Activated CD8-positive, alpha-beta T cell treated with anti-CD3 and anti-CD28 coated beads, Interleukin-2, amount 10 ng/mL, durations not matched to agents 7 days and 5 days (primary cell): ENCODE measurements around the gene MPRIP. TPM values are rescaled to one million over a fixed set of nuclear protein-coding genes. Genes with fewer than 3 reads are reported as not detected.

Source experiments
- ATAC-seq: fragments of 150-1000 bp; cut with Tn5 transposase; one replicate; pipeline ENCODE4 v1.10.0; 2021; ENCODE audit warnings: moderate library complexity
- CTCF ChIA-PET: fragments of 350-600 bp; sonication (Branson Sonifier 250); formaldehyde crosslinking; loops from one replicate; lab custom pipeline; 2021; ENCODE audit warnings: antibody characterized with exemption; lab: Charles Lee
- POLR2A ChIA-PET: fragments of 350-600 bp; sonication (Branson Sonifier 250); formaldehyde crosslinking; loops from one replicate; lab custom pipeline; 2021; ENCODE audit warnings: antibody characterized with exemption; lab: Charles Lee
- DNase-seq: peaks from one replicate; pipeline ENCODE4 v3.0.0-alpha.2; 2020
- H3K27ac Mint-ChIP-seq: one replicate; pipeline ENCODE4 v1.8.0; 2021; ENCODE audit warnings: mild to moderate bottlenecking, mixed read lengths
- H3K27me3 Mint-ChIP-seq: one replicate; pipeline ENCODE4 v1.8.0; 2021; ENCODE audit warnings: low read depth, mixed read lengths
- H3K36me3 Mint-ChIP-seq: one replicate; pipeline ENCODE4 v1.8.0; 2021; ENCODE audit warnings: low read depth, mixed read lengths
- H3K4me1 Mint-ChIP-seq: one replicate; pipeline ENCODE4 v1.8.0; 2021; ENCODE audit warnings: low read depth, mixed read lengths
- H3K4me3 Mint-ChIP-seq: one replicate; pipeline ENCODE4 v1.8.0; 2021; ENCODE audit warnings: mild to moderate bottlenecking, mixed read lengths
- H3K9me3 Mint-ChIP-seq: one replicate; pipeline ENCODE4 v1.8.0; 2022; ENCODE audit warnings: mixed read lengths; ENCODE audit not compliant: insufficient read depth
- total RNA-seq, 2 experiments: library from RNA; stranded (reverse); gene quantifications; one replicate each; pipeline ENCODE4 v1.2.3, GENCODE V29; 2021

Gene MPRIP
- total RNA-seq, 2 experiments from 2014 or later: 217 to 226 TPM

- ChIA-PET CTCF (no interaction called here), POLR2A (no interaction called here)
- Mint-ChIP-seq H3K27me3 (no peaks in the 10 kb centered on the region), H3K4me1 (peaks cover 71% of the 10 kb centered on the region), H3K4me3 (no peak overlapping the region), H3K27ac (peak overlapping the region; percentile 68), H3K36me3 (peaks cover 13% of the 10 kb centered on the region), H3K9me3 (no peaks in the 10 kb centered on the region)
- ATAC-seq (no peak), DNase-seq (no peak)
These were observed 73.4 kb downstream of the MPRIP start for GRCh38 chr17:17115620-17116019.

GRCh38 chr17:17116406-17116805, 74.1 kb downstream of the MPRIP start:
- DNase-seq (no peak), ATAC-seq (no peak)
- H3K4me1 Mint-ChIP-seq: peaks cover 74% of the 10 kb centered on the region
- peaks cover 13% of the 10 kb centered on the region for H3K36me3 Mint-ChIP-seq
- H3K27me3 Mint-ChIP-seq: no peaks in the 10 kb centered on the region
- CTCF ChIA-PET: no interaction called here
- POLR2A ChIA-PET: no interaction called here
- no peak overlapping the region for H3K4me3 Mint-ChIP-seq
- no peaks in the 10 kb centered on the region for H3K9me3 Mint-ChIP-seq
- H3K27ac Mint-ChIP-seq: peak overlapping the region; percentile 55

- no peak for DNase-seq
- Mint-ChIP-seq H3K27ac (peak overlapping the region; percentile 93), H3K4me1 (peaks cover 85% of the 10 kb centered on the region), H3K4me3 (no peak overlapping the region), H3K36me3 (peaks cover 10% of the 10 kb centered on the region), H3K27me3 (no peaks in the 10 kb centered on the region), H3K9me3 (no peaks in the 10 kb centered on the region)
- CTCF ChIA-PET: interaction anchor here (0.9 kb wide), 1 partner anchor 24 kb away, joined by 3 read pairs; no protein-coding TSS in a partner anchor
- no peak for ATAC-seq
- POLR2A ChIA-PET: no interaction called here
These were observed 75.7 kb downstream of the MPRIP start for GRCh38 chr17:17117923-17118322.

DNA sequence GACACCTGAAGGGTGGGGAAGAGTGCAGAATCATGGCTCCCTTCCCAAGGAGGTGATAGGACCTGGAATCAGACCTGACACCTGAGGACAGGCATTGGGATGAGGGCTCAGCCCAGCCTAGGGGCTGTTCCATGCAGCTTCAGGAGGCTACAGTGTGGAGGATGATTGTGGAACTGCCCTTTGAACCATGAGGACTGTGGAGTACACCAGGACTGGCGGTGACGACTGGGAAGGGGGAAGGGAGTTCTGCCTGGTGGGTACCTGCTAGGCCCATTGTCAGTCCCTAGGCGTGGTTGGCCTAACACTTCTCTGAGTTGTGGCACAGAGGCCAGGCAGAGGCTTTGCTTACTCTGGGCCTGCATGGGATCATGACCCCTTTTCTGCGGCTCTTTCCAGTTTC, 76.1 kb downstream of the MPRIP start:
- Mint-ChIP-seq H3K9me3 (no peaks in the 10 kb centered on the region), H3K4me3 (no peak overlapping the region), H3K27ac (peak overlapping the region; percentile 93), H3K36me3 (peaks cover 10% of the 10 kb centered on the region), H3K27me3 (no peaks in the 10 kb centered on the region), H3K4me1 (peaks cover 87% of the 10 kb centered on the region)
- DNase-seq (no peak), ATAC-seq (no peak)
- ChIA-PET CTCF (interaction anchor here (0.9 kb wide), 1 partner anchor 23 kb away, joined by 3 read pairs; no protein-coding TSS in a partner anchor), POLR2A (no interaction called here)

DNA sequence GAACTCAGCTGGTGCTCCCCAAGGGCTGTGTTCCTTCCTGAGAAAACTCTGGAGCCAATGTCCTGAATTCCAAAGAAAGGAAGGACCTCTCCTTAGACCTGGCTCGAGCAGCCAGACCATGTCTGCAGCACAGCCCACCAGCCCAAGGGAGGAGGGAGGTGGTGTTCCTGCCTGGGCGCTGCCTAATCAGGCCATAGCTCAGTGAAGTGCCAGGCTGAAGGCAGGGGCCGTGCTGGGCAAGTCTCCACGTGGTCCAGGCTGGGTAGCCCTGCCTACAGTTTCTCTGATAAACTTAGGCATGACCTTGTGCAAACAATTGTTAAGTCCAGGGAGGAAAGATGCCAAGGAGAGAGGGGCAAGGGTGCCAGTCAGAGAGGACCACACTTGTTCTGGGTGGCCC, 76.8 kb downstream of the MPRIP start:
- DNase-seq (no peak), ATAC-seq (peak; percentile 14)
- ChIA-PET CTCF (interaction anchor here (0.8 to 1.3 kb wide), 3 partner anchors 19 to 30 kb away, joined by 3 to 5 read pairs (median 4); no protein-coding TSS in a partner anchor), POLR2A (interaction anchor here (0.7 kb wide), 1 partner anchor 59 kb away, joined by 4 read pairs; no protein-coding TSS in a partner anchor)
- Mint-ChIP-seq H3K9me3 (no peaks in the 10 kb centered on the region), H3K27ac (peak overlapping the region; percentile 93), H3K27me3 (no peaks in the 10 kb centered on the region), H3K36me3 (peaks cover 10% of the 10 kb centered on the region), H3K4me1 (peaks cover 87% of the 10 kb centered on the region), H3K4me3 (peak overlapping the region; percentile 6)

DNA sequence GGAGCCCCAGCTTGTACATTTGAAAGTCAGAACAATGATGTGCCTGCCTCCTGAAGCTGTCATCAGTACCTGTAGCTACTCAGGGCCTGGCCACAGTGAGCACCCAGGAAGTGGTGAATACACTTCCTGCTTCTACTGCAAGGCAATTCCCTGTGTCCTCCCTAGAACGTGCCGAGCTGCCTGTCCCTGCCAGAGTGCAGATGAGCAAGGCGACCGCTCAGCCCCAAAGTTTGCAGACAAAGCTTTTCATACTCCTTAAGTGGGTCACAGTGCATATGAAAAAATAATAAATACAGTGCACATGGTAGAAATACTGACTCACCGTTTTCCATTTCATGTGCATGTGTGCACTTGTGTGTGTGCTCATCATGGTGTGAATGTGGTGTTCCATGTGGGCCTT, 77.3 kb downstream of the MPRIP start:
- ChIA-PET POLR2A (interaction anchor here (0.7 to 0.9 kb wide), 2 partner anchors 12 to 58 kb away, joined by 3 to 4 read pairs; no protein-coding TSS in a partner anchor), CTCF (interaction anchor here (0.8 to 1.3 kb wide), 3 partner anchors 19 to 29 kb away, joined by 3 to 5 read pairs (median 4); no protein-coding TSS in a partner anchor)
- no peaks in the 10 kb centered on the region for H3K27me3 Mint-ChIP-seq
- no peaks in the 10 kb centered on the region for H3K9me3 Mint-ChIP-seq
- ATAC-seq: peak; percentile 87
- H3K4me1 Mint-ChIP-seq: peaks cover 87% of the 10 kb centered on the region
- H3K27ac Mint-ChIP-seq: peak overlapping the region; percentile 93
- H3K4me3 Mint-ChIP-seq: peak overlapping the region; percentile 6
- peaks cover 10% of the 10 kb centered on the region for H3K36me3 Mint-ChIP-seq
- DNase-seq: peak; percentile 79

GRCh38 chr17:17120294-17120693, 78.0 kb downstream of the MPRIP start:
- ATAC-seq (no peak), DNase-seq (no peak)
- H3K27ac Mint-ChIP-seq: peak overlapping the region; percentile 93
- H3K36me3 Mint-ChIP-seq: peaks cover 10% of the 10 kb centered on the region
- H3K4me3 Mint-ChIP-seq: no peak overlapping the region
- no peaks in the 10 kb centered on the region for H3K27me3 Mint-ChIP-seq
- ChIA-PET CTCF (interaction anchor here (1.3 to 1.4 kb wide), 2 partner anchors 20 to 22 kb away, joined by 4 to 5 read pairs; no protein-coding TSS in a partner anchor), POLR2A (interaction anchor here (0.9 kb wide), 1 partner anchor 13 kb away, joined by 3 read pairs; no protein-coding TSS in a partner anchor)
- H3K9me3 Mint-ChIP-seq: no peaks in the 10 kb centered on the region
- H3K4me1 Mint-ChIP-seq: peaks cover 87% of the 10 kb centered on the region

- ATAC-seq: no peak
- peaks cover 6% of the 10 kb centered on the region for H3K36me3 Mint-ChIP-seq
These were observed 78.4 kb downstream of the MPRIP start for GRCh38 chr17:17120701-17121100.

GRCh38 chr17:17121162-17121561, 78.9 kb downstream of the MPRIP start:
- Mint-ChIP-seq H3K27ac (no peak overlapping the region), H3K4me3 (no peak overlapping the region), H3K4me1 (peaks cover 88% of the 10 kb centered on the region), H3K27me3 (no peaks in the 10 kb centered on the region), H3K36me3 (peaks cover 6% of the 10 kb centered on the region), H3K9me3 (no peaks in the 10 kb centered on the region)
- CTCF ChIA-PET: interaction anchor here (1.4 kb wide), 1 partner anchor 21 kb away, joined by 4 read pairs; no protein-coding TSS in a partner anchor
- ATAC-seq: no peak
- no peak for DNase-seq
- POLR2A ChIA-PET: interaction anchor here (0.6 kb wide), 1 partner anchor 139 kb away, joined by 3 read pairs; no protein-coding TSS in a partner anchor

More at GRCh38 chr17:17120701-17121100, 78.4 kb downstream of the MPRIP start:
- Mint-ChIP-seq H3K27me3 (no peaks in the 10 kb centered on the region), H3K27ac (peak overlapping the region; percentile 93), H3K4me1 (peaks cover 87% of the 10 kb centered on the region), H3K4me3 (no peak overlapping the region), H3K9me3 (no peaks in the 10 kb centered on the region)
- ChIA-PET POLR2A (interaction anchor here (0.6 kb wide), 1 partner anchor 139 kb away, joined by 3 read pairs; no protein-coding TSS in a partner anchor), CTCF (interaction anchor here (1.3 to 1.4 kb wide), 2 partner anchors 21 kb away, joined by 4 to 5 read pairs; no protein-coding TSS in a partner anchor)
- no peak for DNase-seq

DNA sequence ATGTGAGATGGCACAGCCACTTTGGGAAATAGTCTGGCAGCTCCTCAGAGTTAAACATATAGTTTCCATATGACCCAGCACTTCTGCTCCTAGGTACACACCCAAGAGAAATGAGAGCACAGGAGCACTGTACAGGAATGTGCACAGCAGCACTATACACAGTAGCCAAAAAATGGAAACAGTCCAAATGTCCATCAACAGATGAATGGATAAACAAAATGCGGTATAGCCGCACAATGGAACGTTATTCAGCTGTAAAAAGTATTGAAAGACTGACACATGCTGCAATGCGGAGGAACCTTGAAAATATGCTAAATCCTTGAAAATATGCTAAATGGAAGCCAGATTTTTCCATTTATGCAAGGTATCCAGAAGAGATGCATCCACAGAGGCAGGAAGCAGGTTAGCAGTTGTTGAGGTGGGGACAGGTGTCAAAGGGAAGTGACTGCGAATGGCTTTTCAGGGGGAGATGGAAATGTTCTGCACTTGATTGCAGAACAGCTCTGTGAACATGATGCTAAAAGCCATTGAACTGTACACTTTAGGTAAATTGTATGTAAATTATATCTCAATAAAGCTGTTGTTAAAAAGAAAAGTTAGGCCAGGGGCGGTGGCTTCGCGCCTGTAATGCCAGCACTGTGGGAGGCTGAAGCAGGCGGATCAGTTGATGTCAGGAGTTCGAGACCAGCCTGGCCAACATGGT, 80.7 kb downstream of the MPRIP start:
- DNase-seq (no peak), ATAC-seq (no peak)
- CTCF ChIA-PET: interaction anchor here (0.9 to 1.0 kb wide), 2 partner anchors 9 to 19 kb away, joined by 3 read pairs; no protein-coding TSS in a partner anchor
- no peak overlapping the region for H3K27ac Mint-ChIP-seq
- H3K4me3 Mint-ChIP-seq: no peak overlapping the region
- H3K36me3 Mint-ChIP-seq: peaks cover 10% of the 10 kb centered on the region
- no peaks in the 10 kb centered on the region for H3K9me3 Mint-ChIP-seq
- POLR2A ChIA-PET: no interaction called here
- H3K27me3 Mint-ChIP-seq: no peaks in the 10 kb centered on the region
- peaks cover 86% of the 10 kb centered on the region for H3K4me1 Mint-ChIP-seq

- H3K36me3 Mint-ChIP-seq: peaks cover 10% of the 10 kb centered on the region
- CTCF ChIA-PET: no interaction called here
- no peak for DNase-seq
- peak overlapping the region; percentile 87 for H3K27ac Mint-ChIP-seq
- POLR2A ChIA-PET: interaction anchor here (0.6 kb wide), 1 partner anchor 10 kb away, joined by 3 read pairs; no protein-coding TSS in a partner anchor
- no peak for ATAC-seq
- no peaks in the 10 kb centered on the region for H3K9me3 Mint-ChIP-seq
- H3K4me1 Mint-ChIP-seq: peaks cover 77% of the 10 kb centered on the region
- no peak overlapping the region for H3K4me3 Mint-ChIP-seq
- no peaks in the 10 kb centered on the region for H3K27me3 Mint-ChIP-seq
These were observed 82.1 kb downstream of the MPRIP start for GRCh38 chr17:17124341-17124740.
